NCI-H146 (cell line): Measurements from ENCODE around the gene FAM156A.
"Not testable (repeated sequence)": the region's sequence is repeated elsewhere in the genome, so short reads cannot be mapped to it uniquely, and the experiment has no call there.

Experiments
- DNase-seq: peaks from one replicate; lab custom pipeline; 2025; lab: John Stamatoyannopoulos, UW

FAM156A gene

DNA sequence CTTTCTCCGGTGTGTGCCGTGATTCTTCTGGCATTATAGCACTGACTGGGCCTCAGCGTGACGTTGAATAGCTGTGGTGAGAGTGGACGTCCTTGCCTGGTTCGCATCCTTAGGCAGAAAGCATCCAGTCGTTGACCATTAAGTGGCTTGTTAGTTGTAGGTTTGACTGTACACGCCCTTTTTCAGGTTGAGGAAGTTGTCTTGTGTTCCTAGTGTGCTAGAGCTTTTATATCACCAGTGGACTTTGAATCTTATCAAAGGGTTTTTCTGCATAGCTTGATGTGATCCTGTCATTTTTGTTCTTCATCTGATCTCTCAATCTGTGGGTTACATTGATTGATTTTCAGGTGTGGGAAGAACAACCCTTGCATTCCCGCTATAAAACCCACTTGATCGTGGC, 52.8 kb downstream of the FAM156A start:
- not testable (repeated sequence) for DNase-seq
